CD14-positive monocyte (primary cell): Measurements from ENCODE around the gene SNRNP200. TPM values are rescaled to one million over a fixed set of nuclear protein-coding genes. Genes with fewer than 3 reads are reported as not detected.

Experiments used
- DNase-seq, 3 donors: peaks; one replicate each; pipeline ENCODE4 v3.0.0-alpha.2; 2011 to 2022
- H2AFZ ChIP-seq: 2 replicates; pipeline ENCODE4 v1.6.0; 2012; ENCODE audit warnings: mild to moderate bottlenecking, low read depth, low read length, inconsistent platforms; ENCODE audit not compliant: insufficient read depth, poor library complexity, severe bottlenecking
- H3K27ac ChIP-seq, 2 donors: 1 replicate in 1 of 2; 2 replicates in 1 of 2; pipeline ENCODE4 v1.5.1; 2012 to 2013; ENCODE audit warnings: low read length in 2 of 2, control low read depth in 1 of 2, inconsistent platforms in 1 of 2, low read depth in 1 of 2, mild to moderate bottlenecking in 1 of 2
- H3K27me3 ChIP-seq, 2 donors: one replicate each; pipeline versions ENCODE4 v1.6.0 to v1.6.1; 2011 to 2013; ENCODE audit warnings: low read length in 2 of 2; ENCODE audit not compliant: control insufficient read depth in 2 of 2, insufficient read depth in 2 of 2
- H3K36me3 ChIP-seq, 2 donors: replicated peaks in 1 of 2; 1 replicate in 1 of 2; 2 replicates in 1 of 2; pipeline versions ENCODE4 v1.5.1 to v1.6.1; 2012 to 2013; ENCODE audit warnings: low read length in 2 of 2, control low read depth in 1 of 2, inconsistent platforms in 1 of 2, mild to moderate bottlenecking in 1 of 2; ENCODE audit not compliant: insufficient read depth in 2 of 2, control insufficient read depth in 1 of 2
- H3K4me1 ChIP-seq, 2 donors: 1 replicate in 1 of 2; 2 replicates in 1 of 2; pipeline versions ENCODE4 v1.5.1 to v1.6.1; 2012 to 2013; ENCODE audit warnings: low read length in 2 of 2, control low read depth in 1 of 2, inconsistent platforms in 1 of 2, mild to moderate bottlenecking in 1 of 2, moderate library complexity in 1 of 2; ENCODE audit not compliant: insufficient read depth in 2 of 2, control insufficient read depth in 1 of 2
- H3K4me2 ChIP-seq: replicated peaks from 2 replicates; pipeline ENCODE3; 2012; ENCODE audit warnings: low read length, moderate library complexity, mild to moderate bottlenecking; ENCODE audit not compliant: poor library complexity, severe bottlenecking; ENCODE audit errors: extremely low read depth
- H3K4me3 ChIP-seq, 3 experiments: fragments of 200-600 bp in 1 of 3; sonication (generic) in 1 of 3; replicated peaks in 1 of 3; 1 replicate in 2 of 3; 2 replicates in 1 of 3; pipeline ENCODE4 v1.5.1; 2011 to 2013; ENCODE audit warnings: low read length in 3 of 3, mild to moderate bottlenecking in 3 of 3, control low read depth in 2 of 3, low read depth in 2 of 3, inconsistent platforms in 1 of 3, moderate library complexity in 1 of 3
- H3K79me2 ChIP-seq: 2 replicates; pipeline ENCODE4 v1.6.0; 2012; ENCODE audit warnings: mild to moderate bottlenecking, control low read depth, inconsistent platforms, low read length, moderate library complexity; ENCODE audit not compliant: insufficient read depth
- H3K9ac ChIP-seq: 2 replicates; pipeline ENCODE4 v1.6.0; 2017; ENCODE audit warnings: low read length, mild to moderate bottlenecking; ENCODE audit not compliant: insufficient read depth, poor library complexity, severe bottlenecking
- H3K9me3 ChIP-seq, 2 donors: replicated peaks in 1 of 2; 1 replicate in 1 of 2; 2 replicates in 1 of 2; pipeline versions ENCODE4 v1.5.1 to v1.6.1; 2012 to 2013; ENCODE audit warnings: low read length in 2 of 2, control low read depth in 1 of 2; ENCODE audit not compliant: control insufficient read depth in 1 of 2, insufficient read depth in 1 of 2
- H4K20me1 ChIP-seq: 2 replicates; pipeline ENCODE4 v1.6.0; 2012; ENCODE audit warnings: mild to moderate bottlenecking, low read length, control low read depth, moderate library complexity; ENCODE audit not compliant: insufficient read depth
- H3K27ac Mint-ChIP-seq, 7 donors: one replicate each; pipeline ENCODE4 v1.8.0; 2020; ENCODE audit warnings: mild to moderate bottlenecking in 7 of 7, mixed read lengths in 7 of 7, moderate library complexity in 6 of 7, inconsistent platforms in 2 of 7
- H3K27me3 Mint-ChIP-seq, 3 donors: one replicate each; pipeline ENCODE4 v1.8.0; 2021 to 2022; ENCODE audit warnings: low read depth in 3 of 3, mild to moderate bottlenecking in 3 of 3, mixed read lengths in 3 of 3, moderate library complexity in 3 of 3, inconsistent platforms in 1 of 3
- H3K36me3 Mint-ChIP-seq, 2 donors: one replicate each; pipeline ENCODE4 v1.8.0; 2020; ENCODE audit warnings: mixed read lengths in 2 of 2, inconsistent platforms in 1 of 2, mild to moderate bottlenecking in 1 of 2
- H3K4me1 Mint-ChIP-seq: one replicate; pipeline ENCODE4 v1.8.0; 2020; ENCODE audit warnings: mild to moderate bottlenecking, mixed read lengths
- H3K4me3 Mint-ChIP-seq, 2 donors: one replicate each; pipeline ENCODE4 v1.8.0; 2020; ENCODE audit warnings: mild to moderate bottlenecking in 2 of 2, mixed read lengths in 2 of 2, moderate library complexity in 1 of 2
- H3K9me3 Mint-ChIP-seq, 7 donors: one replicate each; pipeline ENCODE4 v1.8.0; 2020 to 2022; ENCODE audit warnings: mixed read lengths in 7 of 7, mild to moderate bottlenecking in 6 of 7, moderate library complexity in 6 of 7, inconsistent platforms in 2 of 7
- CTCF ChIP-seq: fragments of 200-600 bp; IDR thresholded peaks from one replicate; pipeline ENCODE4 v1.8.0; 2022; ENCODE audit warnings: antibody characterized with exemption, mild to moderate bottlenecking
- WGBS: methylation state at CpG from one replicate; pipeline ENCODE4 v1.1.5; 2013; ENCODE audit warnings: missing lambda C conversion rate; ENCODE audit not compliant: insufficient coverage; 5-methylcytosine and 5-hydroxymethylcytosine counted together
- intact Hi-C, 2 donors: fragments of 100-400 bp; cut with micrococcal nuclease; formaldehyde crosslinking; loops; one replicate each; pipeline versions ENCODE4 v1.15.0 to v1.15.1; 2023
- polyA plus RNA-seq, 3 donors: library from polyadenylated mRNA; depleted of rRNA in 1 of 3; unstranded in 2 of 3; stranded (reverse) in 1 of 3; fragments of 300-500 nt in 2 of 3; fragments of >200 nt in 1 of 3; fragmentation: Illumina TruSeq in 2 of 3; gene quantifications; 1 replicate in 2 of 3; 2 replicates in 1 of 3; pipeline ENCODE4 v1.2.3, GENCODE V29; 2012 to 2021

Gene SNRNP200
- polyA plus RNA-seq, 3 donors, result 27.2 to 122 (median 36.1) TPM

- H3K27me3 ChIP-seq, result no peaks in the 10 kb centered on the region
- no peak overlapping the region for H3K4me3 ChIP-seq
- H3K27ac ChIP-seq, result no peak overlapping the region
- Mint-ChIP-seq H3K27ac (no peak overlapping the region), H3K9me3 (no peaks in the 10 kb centered on the region), H3K4me3 (no peak overlapping the region), H3K36me3 (peaks cover 4 to 9% of the 10 kb centered on the region in 2 donors), H3K27me3 (peaks cover 0 to 6% (median 5%) of the 10 kb centered on the region in 3 donors), H3K4me1 (peaks cover 31% of the 10 kb centered on the region)
- intact Hi-C loops, result no loop called here
- no CpG with 5 or more reads among the region's 1 CpG for WGBS
- no peaks in the 10 kb centered on the region for H3K36me3 ChIP-seq
- H3K4me1 ChIP-seq, result peaks cover 16 to 18% of the 10 kb centered on the region in 2 donors
- no peak overlapping the region for H2AFZ ChIP-seq
- H3K9ac ChIP-seq, result no peak overlapping the region
- H4K20me1 ChIP-seq, result no peaks in the 10 kb centered on the region
- TF ChIP-seq CTCF, result no peak
- peaks cover under 1% of the 10 kb centered on the region for H3K79me2 ChIP-seq
- no peak for DNase-seq
- H3K9me3 ChIP-seq, result no peaks in the 10 kb centered on the region
- no peak overlapping the region for H3K4me2 ChIP-seq
Observed at GRCh38 chr2:96329456-96329855, 24.1 kb upstream of the SNRNP200 start.

- peaks cover 33% of the 10 kb centered on the region for H3K4me1 Mint-ChIP-seq
- Histone ChIP-seq H3K4me3 (no peak overlapping the region), H3K27ac (no peak overlapping the region), H3K4me1 (peaks cover 21% of the 10 kb centered on the region in 2 donors), H3K79me2 (no peaks in the 10 kb centered on the region), H2AFZ (no peak overlapping the region), H3K4me2 (no peak overlapping the region), H3K27me3 (peaks cover 0 to 5% of the 10 kb centered on the region in 2 donors), H3K9ac (no peak overlapping the region), H3K36me3 (no peaks in the 10 kb centered on the region), H3K9me3 (no peaks in the 10 kb centered on the region), H4K20me1 (no peaks in the 10 kb centered on the region)
- no peak for DNase-seq
- intact Hi-C loops, result no loop called here
- H3K27me3 Mint-ChIP-seq, result peaks cover 13 to 21% (median 18%) of the 10 kb centered on the region in 3 donors
- peaks cover 7 to 9% of the 10 kb centered on the region in 2 donors for H3K36me3 Mint-ChIP-seq
- no peak overlapping the region for H3K4me3 Mint-ChIP-seq
- H3K9me3 Mint-ChIP-seq, result no peaks in the 10 kb centered on the region
- H3K27ac Mint-ChIP-seq, result peak overlapping the region in 2 of 7 donors; percentile 57 to 83
- TF ChIP-seq CTCF, result no peak
- WGBS, result 99% methylated on average over 15 of the region's 21 CpGs
Observed at GRCh38 chr2:96326990-96327820, 21.9 kb upstream of the SNRNP200 start.
